Stimulated activated CD4-positive, alpha-beta T cell treated with anti-CD3 and anti-CD28 coated beads, Interleukin-2, amount 100 ng/mL, for 4 hours (primary cell): ENCODE data around the gene ZC2HC1C.
"Not testable (repeated sequence)": the region's sequence is repeated elsewhere in the genome, so short reads cannot be mapped to it uniquely, and the experiment has no call there.

Experiments used
- DNase-seq: peaks from one replicate; pipeline ENCODE4 v3.0.0-alpha.2; 2020; ENCODE audit warnings: low read depth

Gene ZC2HC1C

GRCh38 chr14:75054421-75054820 is 15.0 kb upstream of the ZC2HC1C start:
- DNase-seq, result no peak

GRCh38 chr14:75059642-75060041 is 9.8 kb upstream of the ZC2HC1C start:
- no peak for DNase-seq

- no peak for DNase-seq
Observed at GRCh38 chr14:75060420-75060819, 9.0 kb upstream of the ZC2HC1C start.

GRCh38 chr14:75063013-75063412 is 6.4 kb upstream of the ZC2HC1C start:
- no peak for DNase-seq

GRCh38 chr14:75063491-75064204 is 5.8 kb upstream of the ZC2HC1C start, which contains the start of gene ACYP1:
Gene ACYP1, minus strand, starts transcription at chr14:75064024. Its CDS starts 471 bp downstream, at chr14:75063553.
- peak; percentile 80 for DNase-seq

- DNase-seq, result no peak
Observed at GRCh38 chr14:75064205-75064567, 5.3 kb upstream of the ZC2HC1C start.

- DNase-seq, result no peak
Observed at GRCh38 chr14:75066691-75067090, 2.8 kb upstream of the ZC2HC1C start.

- DNase-seq, result no peak
Observed at GRCh38 chr14:75067212-75067611, 2.2 kb upstream of the ZC2HC1C start.

- not testable (repeated sequence) for DNase-seq
Observed at GRCh38 chr14:75067765-75068164, 1.7 kb upstream of the ZC2HC1C start.

- DNase-seq, result no peak
Observed at GRCh38 chr14:75068294-75069120, 934 bp upstream of the ZC2HC1C start.

- no peak for DNase-seq
Observed at GRCh38 chr14:75069811-75070145, 337 bp downstream of the ZC2HC1C start.

- DNase-seq, result no peak
Observed at GRCh38 chr14:75070383-75070782, 942 bp downstream of the ZC2HC1C start.

- no peak for DNase-seq
Observed at GRCh38 chr14:75077794-75078193, 8.4 kb downstream of the ZC2HC1C start.

GRCh38 chr14:75079521-75079920 is 10.1 kb downstream of the ZC2HC1C start:
- no peak for DNase-seq

GRCh38 chr14:75081660-75082229 is 12.3 kb downstream of the ZC2HC1C start:
- DNase-seq, result no peak

- no peak for DNase-seq
Observed at GRCh38 chr14:75083271-75083670, 13.8 kb downstream of the ZC2HC1C start.

GRCh38 chr14:75084513-75084912 is 15.1 kb downstream of the ZC2HC1C start:
- no peak for DNase-seq

GRCh38 chr14:75088153-75088552 is 18.7 kb downstream of the ZC2HC1C start:
- no peak for DNase-seq

- DNase-seq, result peak; percentile 34
Observed at GRCh38 chr14:75088566-75089373, 19.3 kb downstream of the ZC2HC1C start.

GRCh38 chr14:75090353-75090752 is 20.9 kb downstream of the ZC2HC1C start:
- no peak for DNase-seq

- DNase-seq, result no peak
Observed at GRCh38 chr14:75091251-75091650, 21.8 kb downstream of the ZC2HC1C start.

- no peak for DNase-seq
Observed at GRCh38 chr14:75092698-75093097, 23.3 kb downstream of the ZC2HC1C start.
